ENCODE results near the gene STXBP3.

- TF ChIP-seq CTCF (IDR thresholded peaks at IDR 0.05; ENCODE audit: extremely low read depth in 1 of 2, insufficient read depth in 1 of 2, low read depth in 1 of 2, low read length in 2 of 2) (no peak), EZH2 (IDR thresholded peaks at IDR 0.05; ENCODE audit: borderline replicate concordance, low read depth, low read length, severe bottlenecking) (no peak), POLR2A (IDR thresholded peaks at IDR 0.05; ENCODE audit: low read depth, low read length) (no peak), POLR2AphosphoS5 (IDR thresholded peaks at IDR 0.05; ENCODE audit: insufficient read depth, low read depth, low read length) (no peak), FOS (IDR thresholded peaks at IDR 0.05; ENCODE audit: borderline replicate concordance, insufficient read depth, low read length) (no peak), MAX (IDR thresholded peaks at IDR 0.05; ENCODE audit: insufficient read depth, insufficient read length) (no peak), GATA2 (IDR thresholded peaks at IDR 0.05; ENCODE audit: insufficient read depth, insufficient read length, low read depth, low read length) (no peak)
These were observed 62.0 kb downstream of the STXBP3 start for GRCh38 chr1:108808438-108808837.
